ENCODE data around the gene HPCAL1. TPM values are rescaled to one million over a fixed set of nuclear protein-coding genes. Genes with fewer than 3 reads are reported as not detected.
A peak's percentile ranks its signal among the peaks of the same experiment; 100 is the strongest.

Gene HPCAL1
- total RNA-seq, 1 donor from 2014 or later = 77.1 TPM

- H3K4me3 Mint-ChIP-seq = no peak overlapping the region
- no peak overlapping the region for H3K27ac Mint-ChIP-seq
- no peaks in the 10 kb centered on the region for H3K27me3 Mint-ChIP-seq
- no peaks in the 10 kb centered on the region for H3K9me3 Mint-ChIP-seq
- DNase-seq = no peak
- peaks cover 43% of the 10 kb centered on the region for H3K4me1 Mint-ChIP-seq
- intact Hi-C loops (cut with micrococcal nuclease) = no loop called here
- H3K36me3 Mint-ChIP-seq (ENCODE audit: low read depth) = peaks cover 13% of the 10 kb centered on the region
Measured at GRCh38 chr2:10410823-10411437, 108.2 kb downstream of the HPCAL1 start.

DNA sequence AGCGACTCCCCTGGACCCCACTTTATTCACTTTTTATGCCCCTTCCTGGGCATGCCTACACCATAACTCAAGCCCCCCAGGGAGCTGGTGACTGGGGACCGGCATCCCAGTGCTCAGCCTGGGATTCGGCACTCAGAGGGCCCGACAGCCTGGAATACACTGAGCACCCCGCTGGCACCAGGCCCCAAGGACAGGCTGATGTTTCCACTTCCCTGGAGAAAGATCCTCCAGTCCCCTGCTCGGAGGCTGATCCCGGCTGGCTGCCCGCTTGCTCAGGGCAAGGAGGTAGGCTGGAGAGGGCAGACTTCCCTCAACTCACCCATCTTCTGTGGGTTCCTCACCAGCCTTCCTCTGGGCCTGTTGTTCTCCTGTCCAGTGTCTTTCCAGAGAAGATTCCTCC lies 108.9 kb downstream of the HPCAL1 start:
- peaks cover 12% of the 10 kb centered on the region for H3K36me3 Mint-ChIP-seq (ENCODE audit: low read depth)
- H3K27me3 Mint-ChIP-seq = no peaks in the 10 kb centered on the region
- no peak for DNase-seq
- peaks cover 37% of the 10 kb centered on the region for H3K4me1 Mint-ChIP-seq
- no peak overlapping the region for H3K4me3 Mint-ChIP-seq
- H3K27ac Mint-ChIP-seq = no peak overlapping the region
- intact Hi-C loops (cut with micrococcal nuclease) = no loop called here
- no peaks in the 10 kb centered on the region for H3K9me3 Mint-ChIP-seq

DNA sequence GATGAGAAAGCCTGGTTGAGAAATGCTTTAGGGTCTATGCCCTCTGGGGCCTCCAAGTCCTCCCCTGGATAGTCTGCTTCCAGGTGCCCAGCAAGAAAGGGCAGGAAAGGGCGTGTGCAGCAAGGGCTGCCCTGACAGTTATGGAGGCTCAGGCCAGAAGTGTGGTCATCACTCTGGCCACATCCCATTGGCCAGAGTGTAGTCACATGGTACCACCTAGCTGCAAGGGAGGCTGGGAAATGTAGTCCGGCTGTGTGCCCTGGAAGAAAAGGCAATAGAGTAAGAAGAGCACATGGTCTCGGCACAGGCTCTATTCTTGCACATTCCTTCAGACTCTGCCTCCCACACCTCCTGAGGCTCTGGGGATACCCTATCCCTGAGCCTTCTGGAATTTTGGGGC lies 109.7 kb downstream of the HPCAL1 start:
- Mint-ChIP-seq H3K27me3 (no peaks in the 10 kb centered on the region), H3K4me3 (no peak overlapping the region), H3K4me1 (peaks cover 30% of the 10 kb centered on the region), H3K27ac (no peak overlapping the region), H3K36me3 (ENCODE audit: low read depth) (peaks cover 9% of the 10 kb centered on the region), H3K9me3 (no peaks in the 10 kb centered on the region)
- peak; percentile 82 for DNase-seq
- intact Hi-C loops (cut with micrococcal nuclease) = no loop called here

DNA sequence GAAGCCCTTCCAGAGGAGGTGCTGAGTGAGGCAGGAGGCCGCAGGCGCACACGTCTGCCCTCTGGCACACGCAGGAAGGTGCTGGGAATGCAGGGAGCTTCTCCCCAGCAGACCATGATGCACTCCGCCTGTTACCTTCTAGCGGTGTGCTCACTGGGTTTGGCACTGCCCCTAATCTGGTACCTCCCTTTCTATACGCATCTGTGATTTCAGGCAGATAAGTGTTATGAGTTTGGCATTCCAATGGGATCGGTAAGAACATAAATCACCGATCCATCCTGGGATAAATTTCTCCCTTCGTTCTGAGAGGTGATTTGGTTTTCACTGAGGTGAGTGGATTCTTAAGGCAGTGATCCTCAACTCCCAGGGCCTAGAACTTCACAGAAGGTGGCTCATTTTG lies 110.8 kb downstream of the HPCAL1 start:
- Mint-ChIP-seq H3K4me1 (peaks cover 21% of the 10 kb centered on the region), H3K36me3 (ENCODE audit: low read depth) (peaks cover 7% of the 10 kb centered on the region), H3K27me3 (no peaks in the 10 kb centered on the region), H3K9me3 (no peaks in the 10 kb centered on the region), H3K27ac (no peak overlapping the region), H3K4me3 (no peak overlapping the region)
- no peak for DNase-seq
- intact Hi-C loops (cut with micrococcal nuclease) = no loop called here

GRCh38 chr2:10413991-10414451 lies 111.3 kb downstream of the HPCAL1 start:
- H3K27me3 Mint-ChIP-seq = no peaks in the 10 kb centered on the region
- H3K27ac Mint-ChIP-seq = no peak overlapping the region
- H3K4me3 Mint-ChIP-seq = no peak overlapping the region
- peaks cover 7% of the 10 kb centered on the region for H3K36me3 Mint-ChIP-seq (ENCODE audit: low read depth)
- intact Hi-C loops (cut with micrococcal nuclease) = no loop called here
- H3K4me1 Mint-ChIP-seq = peaks cover 17% of the 10 kb centered on the region
- no peaks in the 10 kb centered on the region for H3K9me3 Mint-ChIP-seq
- DNase-seq = no peak

- no peaks in the 10 kb centered on the region for H3K9me3 Mint-ChIP-seq
- intact Hi-C loops (cut with micrococcal nuclease) = no loop called here
- peaks cover 9% of the 10 kb centered on the region for H3K36me3 Mint-ChIP-seq (ENCODE audit: low read depth)
- H3K4me3 Mint-ChIP-seq = no peak overlapping the region
- no peaks in the 10 kb centered on the region for H3K27me3 Mint-ChIP-seq
- no peak overlapping the region for H3K27ac Mint-ChIP-seq
- H3K4me1 Mint-ChIP-seq = peaks cover 14% of the 10 kb centered on the region
- no peak for DNase-seq
Measured at GRCh38 chr2:10414591-10414990, 111.9 kb downstream of the HPCAL1 start.

DNA sequence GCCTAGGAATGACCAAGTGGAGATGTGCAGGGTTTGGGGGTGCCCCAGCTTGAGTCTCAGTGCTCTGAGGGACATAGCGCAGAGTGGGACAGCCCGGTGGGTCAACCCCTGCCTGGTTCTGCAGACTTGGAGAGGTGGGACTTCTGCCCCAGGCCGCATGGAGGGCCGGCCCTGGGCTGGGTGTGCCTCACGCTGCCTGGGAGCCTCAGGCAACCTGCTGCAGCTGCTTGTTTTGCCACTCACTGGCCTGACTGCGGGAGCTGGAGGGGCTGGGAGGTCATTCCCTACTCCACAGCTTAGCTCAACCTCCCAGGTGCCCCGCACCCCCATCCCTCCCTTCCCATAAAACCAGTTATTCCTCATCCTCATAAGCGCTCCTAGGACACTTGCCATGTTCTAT lies 112.3 kb downstream of the HPCAL1 start:
- Mint-ChIP-seq H3K9me3 (no peaks in the 10 kb centered on the region), H3K27me3 (no peaks in the 10 kb centered on the region)
- intact Hi-C loops (cut with micrococcal nuclease) = no loop called here

DNA sequence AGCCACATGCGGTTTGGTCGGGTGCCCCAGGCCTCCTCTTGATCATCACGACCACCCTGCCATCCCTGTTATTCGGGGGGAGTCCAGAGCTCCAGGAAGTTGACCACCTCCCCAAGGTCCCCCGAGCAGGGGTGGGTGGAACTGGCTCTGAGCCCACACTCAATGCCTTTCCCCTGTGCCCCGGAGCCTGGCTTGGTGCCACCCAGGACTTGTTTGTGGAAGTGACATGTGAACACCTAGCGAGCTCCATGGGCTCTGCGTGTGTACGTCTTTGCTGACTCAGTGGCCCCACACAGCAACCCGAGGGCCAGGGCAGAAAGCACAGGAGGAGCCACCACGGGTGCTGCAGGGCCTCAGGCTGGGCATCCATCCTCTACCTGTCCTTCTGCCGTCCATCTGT lies 112.9 kb downstream of the HPCAL1 start:
- no peak for DNase-seq
- Mint-ChIP-seq H3K27me3 (no peaks in the 10 kb centered on the region), H3K36me3 (ENCODE audit: low read depth) (peaks cover 14% of the 10 kb centered on the region), H3K27ac (no peak overlapping the region), H3K9me3 (no peaks in the 10 kb centered on the region), H3K4me3 (no peak overlapping the region), H3K4me1 (peaks cover 10% of the 10 kb centered on the region)
- intact Hi-C loops (cut with micrococcal nuclease) = no loop called here

More for the DNA sequence above, 112.3 kb downstream of the HPCAL1 start:
- no peak for DNase-seq
- Mint-ChIP-seq H3K36me3 (ENCODE audit: low read depth) (peaks cover 11% of the 10 kb centered on the region), H3K27ac (no peak overlapping the region), H3K4me3 (no peak overlapping the region), H3K4me1 (peaks cover 13% of the 10 kb centered on the region)

DNA sequence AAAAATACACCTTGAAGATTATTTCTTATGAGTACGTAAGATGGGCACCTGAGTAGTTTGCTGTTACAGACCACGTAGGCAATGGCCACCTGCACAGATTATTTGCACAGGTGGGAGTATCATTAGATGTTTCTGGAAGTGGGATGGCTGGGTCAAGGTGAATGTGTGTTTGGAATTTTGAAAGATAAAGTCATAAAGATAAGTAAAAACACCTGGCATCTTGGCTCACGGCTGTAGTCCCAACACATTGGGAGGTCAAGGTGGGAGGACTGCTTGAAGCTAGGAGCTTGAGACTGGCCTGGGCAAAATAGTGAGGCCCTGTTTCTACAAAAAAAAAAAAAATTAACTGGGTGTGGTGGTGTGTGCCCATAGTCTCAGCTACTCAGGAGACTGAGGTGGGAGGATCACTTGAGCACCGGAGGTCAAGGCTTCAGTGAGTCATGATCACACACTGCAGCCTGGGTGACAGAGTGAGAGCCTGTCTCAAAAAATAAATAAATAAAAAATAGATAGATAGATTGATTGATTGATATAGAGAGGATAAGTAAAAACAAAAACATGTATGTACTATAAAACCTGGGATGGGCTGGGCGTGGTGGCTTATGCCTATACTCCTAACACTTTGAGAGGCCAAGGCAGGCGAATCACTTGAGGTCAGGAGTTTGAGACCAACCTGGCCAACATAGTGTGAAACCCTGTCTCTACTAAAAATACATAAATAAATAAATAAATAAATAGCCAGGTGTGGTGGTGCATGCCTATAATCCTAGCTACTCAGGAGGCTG lies 115.0 kb downstream of the HPCAL1 start:
- no peak overlapping the region for H3K27ac Mint-ChIP-seq
- H3K4me3 Mint-ChIP-seq = no peak overlapping the region
- H3K27me3 Mint-ChIP-seq = no peaks in the 10 kb centered on the region
- H3K9me3 Mint-ChIP-seq = no peaks in the 10 kb centered on the region
- no peak for DNase-seq
- peaks cover 5% of the 10 kb centered on the region for H3K4me1 Mint-ChIP-seq
- peaks cover 10% of the 10 kb centered on the region for H3K36me3 Mint-ChIP-seq (ENCODE audit: low read depth)
- intact Hi-C loops (cut with micrococcal nuclease) = no loop called here

- no peak overlapping the region for H3K4me3 Mint-ChIP-seq
- H3K4me1 Mint-ChIP-seq = peaks cover 4% of the 10 kb centered on the region
- H3K9me3 Mint-ChIP-seq = no peaks in the 10 kb centered on the region
- no peaks in the 10 kb centered on the region for H3K27me3 Mint-ChIP-seq
- intact Hi-C loops (cut with micrococcal nuclease) = no loop called here
- H3K36me3 Mint-ChIP-seq (ENCODE audit: low read depth) = peaks cover 9% of the 10 kb centered on the region
- no peak overlapping the region for H3K27ac Mint-ChIP-seq
- DNase-seq = no peak
Measured at GRCh38 chr2:10419553-10420257, 117.0 kb downstream of the HPCAL1 start.

DNA sequence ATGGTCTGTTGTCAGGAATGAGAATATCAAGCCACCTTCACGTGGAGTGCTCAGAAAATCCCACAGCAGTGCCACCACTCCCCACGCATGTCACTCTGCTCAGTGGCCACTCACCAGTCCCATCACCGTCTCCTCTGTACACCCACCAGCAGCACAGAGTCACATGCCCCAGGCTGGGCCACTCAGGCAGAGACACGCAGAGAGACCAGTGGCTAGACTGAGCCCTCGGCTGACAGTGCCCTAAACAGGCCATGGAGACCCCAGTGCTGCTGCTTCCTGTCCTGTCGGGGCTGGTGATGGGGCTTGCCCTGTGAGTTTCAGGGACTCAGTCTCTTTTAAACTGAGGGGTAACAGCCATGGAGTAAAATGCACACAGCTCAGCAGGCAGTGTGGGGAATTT lies 119.5 kb downstream of the HPCAL1 start:
- Mint-ChIP-seq H3K4me1 (peaks cover 4% of the 10 kb centered on the region), H3K27me3 (no peaks in the 10 kb centered on the region), H3K9me3 (no peaks in the 10 kb centered on the region), H3K27ac (no peak overlapping the region), H3K4me3 (no peak overlapping the region), H3K36me3 (ENCODE audit: low read depth) (peaks cover 9% of the 10 kb centered on the region)
- no peak for DNase-seq
- intact Hi-C loops (cut with micrococcal nuclease) = no loop called here

GRCh38 chr2:10422732-10423399 lies 120.2 kb downstream of the HPCAL1 start:
- H3K9me3 Mint-ChIP-seq = no peaks in the 10 kb centered on the region
- no peak overlapping the region for H3K27ac Mint-ChIP-seq
- H3K36me3 Mint-ChIP-seq (ENCODE audit: low read depth) = peaks cover 13% of the 10 kb centered on the region
- H3K4me3 Mint-ChIP-seq = no peak overlapping the region
- no peaks in the 10 kb centered on the region for H3K27me3 Mint-ChIP-seq
- no peak for DNase-seq
- peaks cover 4% of the 10 kb centered on the region for H3K4me1 Mint-ChIP-seq
- intact Hi-C loops (cut with micrococcal nuclease) = no loop called here

DNA sequence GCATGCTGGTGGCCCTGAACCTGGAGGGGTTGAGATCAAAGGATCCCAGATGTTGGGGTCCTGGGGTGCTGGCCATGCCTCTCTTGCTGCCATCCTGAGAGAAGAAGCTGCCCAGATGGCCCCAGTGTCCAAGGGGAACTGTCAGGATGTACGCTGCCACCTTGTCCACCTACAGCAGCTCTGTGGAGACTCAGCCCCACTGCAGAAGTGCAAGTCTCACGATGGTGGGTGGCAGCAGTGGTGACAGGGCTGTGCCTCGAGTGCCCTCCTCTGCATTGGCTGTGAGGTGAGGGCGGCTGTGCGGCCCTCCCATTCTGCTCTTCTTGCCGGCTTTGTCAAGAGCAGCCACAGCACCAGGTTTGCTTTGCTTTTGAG lies 120.7 kb downstream of the HPCAL1 start:
- intact Hi-C loops (cut with micrococcal nuclease) = no loop called here
- no peak for DNase-seq
- Mint-ChIP-seq H3K27me3 (no peaks in the 10 kb centered on the region), H3K36me3 (ENCODE audit: low read depth) (peaks cover 13% of the 10 kb centered on the region), H3K27ac (no peak overlapping the region), H3K4me1 (peaks cover 3% of the 10 kb centered on the region), H3K9me3 (no peaks in the 10 kb centered on the region), H3K4me3 (no peak overlapping the region)

GRCh38 chr2:10424051-10424450 lies 121.3 kb downstream of the HPCAL1 start:
- no peak overlapping the region for H3K27ac Mint-ChIP-seq
- H3K4me1 Mint-ChIP-seq = peaks cover 2% of the 10 kb centered on the region
- intact Hi-C loops (cut with micrococcal nuclease) = no loop called here
- peaks cover 13% of the 10 kb centered on the region for H3K36me3 Mint-ChIP-seq (ENCODE audit: low read depth)
- H3K4me3 Mint-ChIP-seq = no peak overlapping the region
- DNase-seq = no peak
- H3K9me3 Mint-ChIP-seq = no peaks in the 10 kb centered on the region
- no peaks in the 10 kb centered on the region for H3K27me3 Mint-ChIP-seq

Measured in activated CD4-positive, alpha-beta T cell treated with anti-CD3 and anti-CD28 coated beads, Interleukin-2, amount 10 ng/mL, durations not matched to agents 24 days and 14 days (primary cell).